ENCODE results near the gene PDLIM5. TPM values are rescaled to one million over a fixed set of nuclear protein-coding genes. Genes with fewer than 3 reads are reported as not detected.

Gene PDLIM5
- total RNA-seq, 1 experiment from 2014 or later, result 58.0 TPM

DNA sequence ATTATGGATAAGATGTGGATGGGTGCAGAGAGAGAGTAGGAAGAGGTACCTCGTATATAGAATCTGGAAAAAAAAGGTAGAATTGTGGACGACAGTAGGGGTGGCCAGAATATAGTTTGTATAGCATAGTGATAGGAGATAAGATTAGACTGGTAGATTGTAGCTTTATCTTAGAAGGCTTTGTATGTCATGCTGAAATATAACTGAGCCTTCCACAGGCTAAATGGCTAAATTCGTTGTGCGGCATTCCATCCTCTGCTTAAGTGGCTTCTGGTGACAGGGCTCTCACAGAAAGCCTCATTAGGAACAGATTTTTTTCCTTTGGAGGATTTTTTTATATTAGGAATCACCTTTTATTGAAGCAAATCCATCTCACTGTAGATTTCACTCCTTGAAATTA is 163.7 kb downstream of the PDLIM5 start:
- no peak overlapping the region for H3K9ac ChIP-seq (ENCODE audit: extremely low read depth, insufficient read length, low read length)
- H3K4me2 ChIP-seq (ENCODE audit: insufficient read depth, insufficient read length, low read length), result no peak overlapping the region
- no peak overlapping the region for H3K27ac ChIP-seq (ENCODE audit: insufficient read length, low read depth, low read length)
- Mint-ChIP-seq H3K4me1 (no peaks in the 10 kb centered on the region), H3K4me3 (no peak overlapping the region), H3K27ac (no peak overlapping the region), H3K27me3 (ENCODE audit: low read depth) (no peaks in the 10 kb centered on the region), H3K9me3 (no peaks in the 10 kb centered on the region), H3K36me3 (ENCODE audit: insufficient read depth in 1 of 3, low read depth in 3 of 3) (peaks cover 0 to 2% (median 0%) of the 10 kb centered on the region in 3 experiments; a peak in 1 of 7 replicates)
- H3K23ac ChIP-seq (ENCODE audit: insufficient read length, low read depth, low read length), result no peak overlapping the region
- H3K23me2 ChIP-seq (ENCODE audit: insufficient read length, low read depth, low read length, poor library complexity, severe bottlenecking), result no peaks in the 10 kb centered on the region
- WGBS (ENCODE audit: extremely low coverage, insufficient read length, low lambda C conversion rate), result 100% methylated on average over 1 of the region's 4 CpGs
- no peak for DNase-seq
- no peaks in the 10 kb centered on the region for H3K9me3 ChIP-seq (ENCODE audit: control insufficient read depth, low read depth, low read length)
- no peak overlapping the region for H3K4ac ChIP-seq (ENCODE audit: low read depth, low read length)
- H3K14ac ChIP-seq (ENCODE audit: insufficient read depth, low read length), result no peak overlapping the region
- no peak overlapping the region for H4K91ac ChIP-seq (ENCODE audit: insufficient read length, low read depth, low read length)
- no peak overlapping the region for H2BK20ac ChIP-seq (ENCODE audit: low read depth, low read length, poor library complexity, severe bottlenecking)
- H3T11ph ChIP-seq (ENCODE audit: low read length), result no peak overlapping the region
- H3K27me3 ChIP-seq (ENCODE audit: insufficient read depth, low read length), result no peaks in the 10 kb centered on the region
- H3K18ac ChIP-seq (ENCODE audit: insufficient read length, low read depth, low read length), result no peak overlapping the region
- no peak overlapping the region for H4K5ac ChIP-seq (ENCODE audit: insufficient read length, low read depth, low read length)
- no peak overlapping the region for H2BK12ac ChIP-seq (ENCODE audit: insufficient read length, low read depth, low read length)
- no peaks in the 10 kb centered on the region for H3K79me1 ChIP-seq (ENCODE audit: insufficient read depth, low read depth, low read length, poor library complexity, severe bottlenecking)
- no peak overlapping the region for H2BK15ac ChIP-seq (ENCODE audit: low read depth, low read length)
- no peak overlapping the region for H2AK5ac ChIP-seq (ENCODE audit: insufficient read length, low read length)
- TF ChIP-seq, protein P1, sequence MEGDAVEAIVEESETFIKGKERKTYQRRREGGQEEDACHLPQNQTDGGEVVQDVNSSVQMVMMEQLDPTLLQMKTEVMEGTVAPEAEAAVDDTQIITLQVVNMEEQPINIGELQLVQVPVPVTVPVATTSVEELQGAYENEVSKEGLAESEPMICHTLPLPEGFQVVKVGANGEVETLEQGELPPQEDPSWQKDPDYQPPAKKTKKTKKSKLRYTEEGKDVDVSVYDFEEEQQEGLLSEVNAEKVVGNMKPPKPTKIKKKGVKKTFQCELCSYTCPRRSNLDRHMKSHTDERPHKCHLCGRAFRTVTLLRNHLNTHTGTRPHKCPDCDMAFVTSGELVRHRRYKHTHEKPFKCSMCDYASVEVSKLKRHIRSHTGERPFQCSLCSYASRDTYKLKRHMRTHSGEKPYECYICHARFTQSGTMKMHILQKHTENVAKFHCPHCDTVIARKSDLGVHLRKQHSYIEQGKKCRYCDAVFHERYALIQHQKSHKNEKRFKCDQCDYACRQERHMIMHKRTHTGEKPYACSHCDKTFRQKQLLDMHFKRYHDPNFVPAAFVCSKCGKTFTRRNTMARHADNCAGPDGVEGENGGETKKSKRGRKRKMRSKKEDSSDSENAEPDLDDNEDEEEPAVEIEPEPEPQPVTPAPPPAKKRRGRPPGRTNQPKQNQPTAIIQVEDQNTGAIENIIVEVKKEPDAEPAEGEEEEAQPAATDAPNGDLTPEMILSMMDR (conservative IDR thresholded peaks at IDR 0.05), result no peak
- no peak overlapping the region for H2BK5ac ChIP-seq (ENCODE audit: insufficient read length, low read length)
- H2AFZ ChIP-seq (ENCODE audit: low read length), result no peak overlapping the region
- H2BK120ac ChIP-seq (ENCODE audit: low read depth, low read length, poor library complexity, severe bottlenecking), result no peak overlapping the region
- H4K20me1 ChIP-seq (ENCODE audit: control insufficient read depth, insufficient read depth, insufficient read length), result no peaks in the 10 kb centered on the region
- H3K4me1 ChIP-seq (ENCODE audit: insufficient read depth, low read length), result no peaks in the 10 kb centered on the region
- H3K56ac ChIP-seq (ENCODE audit: insufficient read length, low read depth, low read length), result no peak overlapping the region
- no peaks in the 10 kb centered on the region for H3K79me2 ChIP-seq (ENCODE audit: insufficient read depth, low read length)
- no peak overlapping the region for H4K8ac ChIP-seq (replicated peaks; ENCODE audit: insufficient read length, low read depth, low read length)

All from H9 (cell line).